NT2/D1 (cell line): ENCODE measurements around the gene HPCAL4.

Experiments
- DNase-seq: peaks from one replicate; pipeline ENCODE4 v3.0.0-alpha.2; 2011; ENCODE audit warnings: low read depth, low spot score
- H3K27me3 ChIP-seq: 2 replicates; pipeline ENCODE4 v1.6.0; 2011; ENCODE audit warnings: mild to moderate bottlenecking; ENCODE audit not compliant: insufficient read length, insufficient read depth
- H3K36me3 ChIP-seq: 2 replicates; pipeline ENCODE4 v1.6.1; 2011; ENCODE audit warnings: mild to moderate bottlenecking, low read length, mixed read lengths; ENCODE audit not compliant: insufficient read depth, insufficient read length
- H3K4me1 ChIP-seq: 2 replicates; pipeline ENCODE4 v1.5.1; 2011; ENCODE audit not compliant: insufficient read depth, insufficient read length
- H3K4me3 ChIP-seq: 2 replicates; pipeline ENCODE4 v1.5.1; 2011; ENCODE audit warnings: low read depth; ENCODE audit not compliant: insufficient read length
- H3K9ac ChIP-seq: 2 replicates; pipeline ENCODE4 v1.6.0; 2011; ENCODE audit warnings: low read depth; ENCODE audit not compliant: insufficient read length
- H3K9me3 ChIP-seq: 2 replicates; pipeline ENCODE4 v1.5.1; 2011; ENCODE audit warnings: mild to moderate bottlenecking, low read length; ENCODE audit not compliant: insufficient read depth
- SUZ12 ChIP-seq: IDR thresholded peaks from 2 replicates; pipeline ENCODE4 v1.6.1; 2011; ENCODE audit not compliant: insufficient read length, insufficient read depth; ENCODE audit errors: extremely low read depth
- YY1 ChIP-seq: IDR thresholded peaks from 2 replicates; pipeline ENCODE4 v1.6.1; 2011; ENCODE audit not compliant: insufficient read length, insufficient read depth
- ZNF274 ChIP-seq: IDR thresholded peaks from 2 replicates; pipeline ENCODE4 v1.6.1; 2011; ENCODE audit warnings: mild to moderate bottlenecking, low read depth, low read length

The HPCAL4 gene

GRCh38 chr1:39700348-39700747 lies 9.1 kb upstream of the HPCAL4 start:
- peaks cover 100% of the 10 kb centered on the region for H3K27me3 ChIP-seq
- H3K36me3 ChIP-seq: no peaks in the 10 kb centered on the region
- peaks cover 4% of the 10 kb centered on the region for H3K4me1 ChIP-seq
- H3K9ac ChIP-seq: no peak overlapping the region
- TF ChIP-seq ZNF274 (no peak), YY1 (no peak), SUZ12 (no peak)
- H3K4me3 ChIP-seq: no peak overlapping the region
- DNase-seq: no peak
- H3K9me3 ChIP-seq: no peaks in the 10 kb centered on the region

DNA sequence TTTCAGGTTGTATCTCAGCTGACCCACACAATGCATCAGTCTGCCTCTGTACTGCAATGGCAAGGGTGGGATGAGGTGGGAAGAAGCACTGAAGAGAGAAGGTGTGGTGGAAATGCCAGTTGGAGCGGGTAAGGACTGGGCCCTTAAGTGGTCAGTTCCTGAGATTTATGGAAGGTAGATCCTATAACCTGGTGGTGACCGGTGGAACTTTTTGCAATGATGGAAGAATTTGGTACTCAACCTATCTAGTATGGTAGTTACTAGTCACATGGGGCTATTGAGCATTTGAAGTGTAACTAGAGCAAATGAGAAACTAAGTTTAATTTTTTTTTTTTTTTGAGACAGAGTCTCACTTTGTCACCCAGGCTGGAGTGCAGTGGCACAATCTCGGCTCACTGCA lies 8.2 kb upstream of the HPCAL4 start:
- H3K36me3 ChIP-seq: no peaks in the 10 kb centered on the region
- no peak for TF ChIP-seq ZNF274
- TF ChIP-seq SUZ12: no peak
- no peak for TF ChIP-seq YY1
- no peaks in the 10 kb centered on the region for H3K9me3 ChIP-seq
- no peak overlapping the region for H3K4me3 ChIP-seq
- no peak for DNase-seq
- H3K27me3 ChIP-seq: peaks cover 100% of the 10 kb centered on the region
- H3K9ac ChIP-seq: no peak overlapping the region
- peaks cover 4% of the 10 kb centered on the region for H3K4me1 ChIP-seq

DNA sequence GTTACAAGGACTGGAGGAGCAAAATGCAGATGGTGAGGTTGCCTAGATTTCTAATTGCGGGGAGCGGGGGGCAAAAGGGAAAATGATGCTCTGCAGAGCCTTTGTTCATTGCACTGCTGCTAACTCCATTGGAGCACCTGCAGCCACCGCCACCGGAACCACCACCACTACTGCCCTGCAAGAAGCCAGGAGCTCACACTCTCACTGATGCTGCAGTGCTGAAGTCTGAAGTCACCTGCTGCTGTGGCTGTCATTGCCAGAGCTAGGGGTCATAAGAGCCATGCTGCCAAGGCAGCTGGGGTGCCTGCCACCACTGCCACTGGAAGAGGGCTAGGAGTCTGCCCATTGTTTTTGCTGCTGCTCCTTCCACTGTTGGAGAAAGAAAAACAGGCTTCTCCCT lies 7.3 kb upstream of the HPCAL4 start:
- no peak for DNase-seq
- Histone ChIP-seq H3K27me3 (peaks cover 100% of the 10 kb centered on the region), H3K4me3 (no peak overlapping the region), H3K36me3 (no peaks in the 10 kb centered on the region), H3K9ac (no peak overlapping the region), H3K4me1 (peaks cover 4% of the 10 kb centered on the region), H3K9me3 (no peaks in the 10 kb centered on the region)
- TF ChIP-seq SUZ12 (no peak), ZNF274 (no peak), YY1 (no peak)

- DNase-seq: no peak
Measured at GRCh38 chr1:39696448-39696847, 5.2 kb upstream of the HPCAL4 start.

DNA sequence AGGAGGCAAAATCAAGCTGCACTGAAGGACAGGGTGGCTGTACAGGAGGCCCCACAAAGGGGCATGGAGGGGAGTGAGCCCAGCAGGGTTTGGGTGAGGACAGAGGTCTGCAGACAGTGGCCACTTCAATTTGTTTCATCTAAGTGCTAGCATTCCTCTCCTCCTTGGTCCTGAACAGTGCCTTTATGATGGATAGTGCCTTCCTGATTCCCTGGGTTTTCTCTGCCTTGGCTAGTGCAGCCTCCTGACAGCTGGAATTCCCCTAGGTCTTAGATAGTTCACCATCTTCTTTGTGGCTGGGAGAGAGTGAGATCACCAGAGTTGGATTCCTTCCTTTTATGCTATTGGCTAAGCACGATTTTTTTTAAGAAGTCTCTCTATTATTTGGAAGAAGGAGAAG lies 3.8 kb upstream of the HPCAL4 start:
- H3K36me3 ChIP-seq: no peaks in the 10 kb centered on the region
- H3K9me3 ChIP-seq: no peaks in the 10 kb centered on the region
- H3K4me3 ChIP-seq: no peak overlapping the region
- DNase-seq: no peak
- TF ChIP-seq ZNF274: no peak
- peak; percentile 40 for TF ChIP-seq SUZ12
- H3K27me3 ChIP-seq: peaks cover 100% of the 10 kb centered on the region
- H3K9ac ChIP-seq: no peak overlapping the region
- peaks cover 11% of the 10 kb centered on the region for H3K4me1 ChIP-seq

More at GRCh38 chr1:39696448-39696847, 5.2 kb upstream of the HPCAL4 start:
- peaks cover 8% of the 10 kb centered on the region for H3K4me1 ChIP-seq
- no peak for TF ChIP-seq ZNF274
- peak; percentile 6 for TF ChIP-seq SUZ12
- peaks cover 100% of the 10 kb centered on the region for H3K27me3 ChIP-seq
- H3K9ac ChIP-seq: no peak overlapping the region
- H3K4me3 ChIP-seq: no peak overlapping the region
- H3K9me3 ChIP-seq: no peaks in the 10 kb centered on the region
- no peaks in the 10 kb centered on the region for H3K36me3 ChIP-seq

- H3K9me3 ChIP-seq: no peaks in the 10 kb centered on the region
- no peak for TF ChIP-seq ZNF274
- TF ChIP-seq YY1: no peak
- TF ChIP-seq SUZ12: no peak
- no peak overlapping the region for H3K9ac ChIP-seq
- H3K4me3 ChIP-seq: no peak overlapping the region
- no peak for DNase-seq
- no peaks in the 10 kb centered on the region for H3K36me3 ChIP-seq
- H3K4me1 ChIP-seq: peaks cover 11% of the 10 kb centered on the region
- peaks cover 100% of the 10 kb centered on the region for H3K27me3 ChIP-seq
Measured at GRCh38 chr1:39694026-39694425, 2.8 kb upstream of the HPCAL4 start.

- H3K27me3 ChIP-seq: peaks cover 100% of the 10 kb centered on the region
- DNase-seq: no peak
- no peaks in the 10 kb centered on the region for H3K9me3 ChIP-seq
- peaks cover 11% of the 10 kb centered on the region for H3K4me1 ChIP-seq
- no peak overlapping the region for H3K9ac ChIP-seq
- no peaks in the 10 kb centered on the region for H3K36me3 ChIP-seq
- H3K4me3 ChIP-seq: no peak overlapping the region
- TF ChIP-seq SUZ12 (no peak), ZNF274 (no peak), YY1 (no peak)
Measured at GRCh38 chr1:39692152-39693074, 1.2 kb upstream of the HPCAL4 start.
